Stimulated activated CD8-positive, alpha-beta memory T cell treated with anti-CD3 and anti-CD28 coated beads, Interleukin-12 subunit alpha, Interleukin-12 subunit beta, amount 100 ng/mL, for 4 hours (primary cell): ENCODE measurements around the gene OR1A1.
"Not testable (repeated sequence)": the region's sequence is repeated elsewhere in the genome, so short reads cannot be mapped to it uniquely, and the experiment has no call there.

Experiments
- DNase-seq: peaks from one replicate; pipeline ENCODE4 v3.0.0-alpha.2; 2020; ENCODE audit warnings: low read depth

The OR1A1 gene, protein sequence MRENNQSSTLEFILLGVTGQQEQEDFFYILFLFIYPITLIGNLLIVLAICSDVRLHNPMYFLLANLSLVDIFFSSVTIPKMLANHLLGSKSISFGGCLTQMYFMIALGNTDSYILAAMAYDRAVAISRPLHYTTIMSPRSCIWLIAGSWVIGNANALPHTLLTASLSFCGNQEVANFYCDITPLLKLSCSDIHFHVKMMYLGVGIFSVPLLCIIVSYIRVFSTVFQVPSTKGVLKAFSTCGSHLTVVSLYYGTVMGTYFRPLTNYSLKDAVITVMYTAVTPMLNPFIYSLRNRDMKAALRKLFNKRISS

DNA sequence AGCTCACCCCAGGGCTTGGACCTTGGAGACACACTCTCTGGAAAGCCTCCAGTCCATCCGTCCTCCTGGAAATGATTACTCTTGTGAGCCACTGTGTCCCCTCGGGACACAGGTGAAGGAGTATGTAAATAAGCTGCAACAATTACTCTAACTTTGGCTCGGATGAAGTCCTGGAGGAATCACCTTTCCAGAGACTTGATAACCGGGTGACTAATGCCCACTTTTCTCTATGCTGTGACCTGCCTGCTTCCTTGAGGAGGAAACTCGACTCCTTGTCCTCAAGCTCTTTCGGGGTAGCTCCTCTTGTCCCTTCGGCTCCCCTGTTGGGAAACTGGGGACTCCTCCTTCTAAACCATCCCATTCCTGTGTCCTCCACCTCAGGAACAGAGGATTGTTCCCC, at the start of gene OR1A1:
Gene OR1A1, plus strand, starts transcription at position 301 of the 400 bp plus-strand sequence. CDS start 7,954 bp downstream, outside the sequence.
- DNase-seq, result no peak

DNA sequence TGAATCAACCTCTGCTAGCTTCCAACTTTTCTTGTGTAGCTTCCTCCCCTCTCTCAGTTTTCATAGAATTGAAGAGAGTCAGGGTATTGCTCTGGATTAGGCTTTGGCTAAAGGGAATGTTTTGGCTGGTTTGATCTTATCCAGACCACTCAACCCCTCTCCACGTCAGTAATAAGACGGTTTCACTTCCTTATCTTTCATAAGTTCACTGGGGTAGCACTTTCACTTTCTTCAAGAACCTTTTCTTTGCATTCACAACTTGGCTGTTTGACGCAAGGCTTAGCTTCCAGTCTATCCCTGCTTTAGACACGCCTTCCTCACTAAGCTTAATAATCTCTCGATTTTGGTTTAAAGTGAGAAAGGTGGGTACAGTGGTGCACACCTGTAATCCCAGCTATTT, 39.9 kb upstream of the OR1A1 start:
- DNase-seq, result no peak

DNA sequence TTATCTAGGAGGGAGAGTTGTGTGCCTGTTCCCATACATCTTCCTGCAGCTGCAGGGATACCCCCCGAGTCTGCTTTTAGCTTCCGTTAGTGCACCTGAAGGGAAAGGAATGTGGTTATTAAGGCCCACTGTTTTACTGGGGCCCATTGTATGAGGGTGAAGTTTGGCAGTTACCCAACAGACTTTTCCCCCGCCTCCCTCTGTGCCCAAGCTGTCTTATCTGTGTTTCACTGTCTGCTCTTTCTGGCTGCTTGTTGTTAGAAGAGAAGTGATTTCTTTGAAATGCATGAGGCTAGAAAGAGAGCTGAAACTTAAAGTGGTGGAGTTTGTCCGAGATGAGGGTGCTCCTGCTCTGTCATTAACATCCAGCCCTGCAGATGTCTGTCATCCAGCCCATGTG, 17.5 kb upstream of the OR1A1 start:
- DNase-seq, result no peak

DNA sequence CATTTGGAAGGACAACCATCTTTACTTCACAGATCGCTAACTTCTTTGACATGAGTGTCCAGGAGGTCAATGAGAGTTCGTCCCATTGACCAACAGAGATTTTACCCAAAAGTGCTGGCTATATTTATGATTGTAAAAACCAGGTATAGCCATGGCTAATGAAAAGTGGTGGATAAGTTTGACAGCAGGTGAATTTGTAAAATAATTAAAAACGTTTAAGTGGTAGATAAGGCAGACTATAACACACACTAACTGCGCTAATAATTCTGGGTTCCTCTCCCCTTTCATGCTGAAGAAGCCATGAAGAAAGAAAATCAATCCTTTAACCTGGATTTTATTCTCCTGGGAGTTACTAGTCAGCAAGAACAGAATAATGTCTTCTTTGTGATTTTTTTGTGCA, 10.2 kb upstream of the OR1A1 start, which contains the start of gene OR1A2:
Gene OR1A2, plus strand, starts transcription at position 301 of the 400 bp plus-strand sequence. Its CDS starts 0 bp downstream, at position 301.
- DNase-seq, result no peak

DNA sequence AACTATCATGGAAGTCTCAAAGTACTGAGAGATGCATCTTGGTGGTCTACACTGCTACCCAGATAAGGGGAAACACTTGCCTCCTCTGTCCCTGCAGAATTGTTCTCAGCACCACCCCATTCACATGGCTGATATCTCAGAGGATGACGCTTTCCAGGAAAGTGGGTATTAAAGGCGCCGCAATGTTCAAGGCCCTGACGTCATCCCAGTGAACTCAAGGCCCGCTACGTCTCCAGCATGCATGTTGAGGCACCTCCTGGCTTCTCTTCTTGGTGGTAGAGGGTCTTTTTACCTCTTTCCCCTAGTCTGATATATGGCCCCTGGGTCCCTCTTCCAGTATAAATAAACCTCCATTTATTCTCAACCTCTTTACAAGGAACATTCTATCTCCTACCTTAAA, 1.0 kb downstream of the OR1A1 start:
- no peak for DNase-seq

DNA sequence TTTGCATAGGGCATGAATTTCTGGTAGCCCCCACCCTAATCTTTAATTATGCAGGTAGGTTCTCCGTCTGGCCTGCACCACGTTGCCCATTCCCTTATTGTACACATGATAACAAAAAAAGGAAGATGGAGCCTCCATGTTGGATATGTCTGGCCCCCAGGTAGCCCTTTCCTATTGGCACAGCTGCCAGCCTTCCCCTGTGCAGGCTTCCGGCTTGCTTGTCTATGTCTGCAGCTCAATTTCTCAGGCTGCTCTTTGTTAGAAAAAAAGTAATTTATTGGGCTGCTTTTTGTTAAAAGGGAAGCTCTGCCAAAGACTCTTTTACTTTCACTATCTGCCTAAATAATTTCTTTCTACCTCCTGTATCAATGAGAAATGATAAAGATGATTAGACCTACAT, 5.5 kb downstream of the OR1A1 start:
- no peak for DNase-seq

DNA sequence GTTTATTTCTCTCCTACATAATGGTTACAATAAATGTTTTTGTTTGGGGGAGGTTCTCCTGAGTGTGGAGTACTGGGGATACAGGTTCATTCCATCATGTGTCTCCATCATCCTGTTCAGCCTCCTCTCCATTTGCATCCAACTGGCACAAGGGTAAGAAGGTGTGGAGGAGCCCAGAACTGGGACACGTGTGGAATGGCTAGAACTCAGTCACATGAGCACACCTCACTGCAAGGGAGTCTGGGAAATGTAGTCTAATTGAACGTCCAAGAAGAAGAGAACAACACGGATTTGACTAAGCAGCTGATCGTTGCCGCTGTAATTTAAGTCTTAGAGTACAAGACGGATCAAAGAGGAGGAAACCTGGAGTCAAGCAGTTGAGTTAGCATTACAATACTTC, 6.1 kb downstream of the OR1A1 start:
- DNase-seq, result no peak

DNA sequence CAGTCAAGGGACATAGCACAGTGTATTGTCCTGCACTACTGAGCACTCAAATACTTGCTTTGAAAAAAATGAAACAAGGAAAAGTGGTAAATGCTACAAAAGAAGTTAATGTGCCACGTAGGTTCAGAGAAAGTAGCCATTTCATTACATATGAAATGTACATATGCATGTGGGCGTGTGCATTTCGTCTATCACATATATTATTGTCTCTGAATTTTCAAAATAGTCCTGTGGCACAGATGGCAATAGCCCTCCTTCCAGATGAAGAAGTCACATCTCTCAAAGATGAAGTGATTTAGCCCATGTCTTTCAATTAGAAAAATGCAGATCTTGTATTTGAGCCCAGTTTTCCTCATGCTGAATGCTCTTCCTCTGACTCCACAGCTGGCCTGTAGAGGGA, 12.5 kb downstream of the OR1A1 start:
- DNase-seq, result not testable (repeated sequence)

DNA sequence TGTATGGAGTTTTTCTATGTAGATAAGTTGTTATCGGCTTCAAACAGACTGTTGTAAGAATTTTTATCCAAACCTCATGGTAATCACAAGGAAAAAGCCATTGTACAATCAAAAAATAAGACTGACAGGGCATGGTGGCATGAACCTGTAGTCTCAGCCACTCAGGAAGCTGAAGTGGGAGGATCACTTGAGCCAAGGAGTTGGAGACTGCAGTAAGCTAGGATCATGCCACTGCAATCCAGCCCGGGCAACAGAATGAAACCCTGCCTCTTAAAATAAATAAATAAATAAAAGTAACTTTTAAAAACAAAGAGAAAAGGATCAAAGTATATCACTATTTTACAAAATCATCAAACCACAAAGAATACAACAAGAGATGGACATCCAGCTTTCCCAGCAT, 14.4 kb downstream of the OR1A1 start:
- DNase-seq, result no peak

DNA sequence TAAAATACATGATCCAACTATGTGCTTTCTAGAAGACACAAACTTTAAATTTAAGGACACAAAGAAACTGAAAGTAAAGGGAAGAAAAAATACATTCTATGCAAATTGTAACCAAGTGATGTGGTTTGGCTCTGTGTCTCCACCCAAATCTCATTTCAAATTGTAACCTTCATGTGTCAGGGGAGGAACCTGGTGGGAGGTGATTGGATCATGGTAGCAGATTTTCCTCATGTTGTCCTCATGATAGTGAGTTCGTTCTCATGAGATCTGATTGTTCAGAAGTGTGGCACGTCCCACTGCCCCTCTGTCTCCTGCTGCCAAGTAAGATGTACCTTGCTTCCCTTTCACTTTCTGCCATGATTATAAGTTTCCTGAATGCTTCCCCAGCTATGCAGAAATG, 15.0 kb downstream of the OR1A1 start:
- DNase-seq, result no peak

DNA sequence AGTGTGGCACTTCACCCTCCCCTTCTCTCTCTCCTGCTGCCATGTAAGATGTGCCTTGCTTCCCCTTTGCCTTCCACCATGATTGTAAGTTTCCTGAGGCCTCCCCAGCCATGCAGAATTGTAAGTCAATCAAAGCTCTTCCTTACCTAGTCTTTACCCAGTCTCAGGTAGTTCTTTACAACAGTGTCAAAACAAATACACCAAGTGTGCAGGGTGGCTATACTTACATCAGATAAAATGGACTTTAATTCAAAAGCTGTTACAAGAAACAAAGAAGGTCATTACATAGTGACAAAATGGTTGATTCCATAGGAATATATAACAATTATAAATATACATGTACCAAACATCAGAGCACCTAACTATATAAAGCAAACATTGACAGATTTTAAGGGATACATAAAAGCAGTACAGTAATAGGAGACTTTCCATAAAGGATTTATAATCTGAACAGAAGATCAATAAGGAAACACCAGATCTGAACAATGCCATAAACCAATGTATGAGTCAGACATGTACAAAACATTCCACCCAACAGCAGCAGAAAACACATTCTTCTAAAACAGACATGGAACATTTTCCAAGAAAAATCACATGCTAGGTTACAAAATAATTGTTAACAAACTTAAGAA, 17.4 kb downstream of the OR1A1 start:
- DNase-seq, result not testable (repeated sequence)

DNA sequence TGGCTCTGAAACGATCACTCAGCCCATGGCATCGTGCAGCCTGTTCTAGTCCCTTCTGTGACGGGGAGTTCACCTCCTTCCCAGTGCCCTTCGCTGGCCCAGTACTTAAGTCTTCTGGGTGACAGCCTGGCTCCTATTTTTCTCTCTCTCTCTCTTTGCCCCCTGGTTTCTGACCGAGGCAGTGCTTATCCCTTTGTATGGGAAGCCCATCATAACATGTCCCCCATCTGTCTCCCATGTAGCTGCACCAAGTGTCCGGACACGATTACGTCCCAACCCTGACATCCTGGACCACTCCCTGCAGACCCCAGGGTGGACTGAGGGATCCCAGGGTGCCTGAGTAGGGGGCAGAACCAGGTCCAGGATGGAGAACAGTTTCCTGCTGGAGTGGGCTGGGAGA, 24.8 kb downstream of the OR1A1 start:
- not testable (repeated sequence) for DNase-seq

DNA sequence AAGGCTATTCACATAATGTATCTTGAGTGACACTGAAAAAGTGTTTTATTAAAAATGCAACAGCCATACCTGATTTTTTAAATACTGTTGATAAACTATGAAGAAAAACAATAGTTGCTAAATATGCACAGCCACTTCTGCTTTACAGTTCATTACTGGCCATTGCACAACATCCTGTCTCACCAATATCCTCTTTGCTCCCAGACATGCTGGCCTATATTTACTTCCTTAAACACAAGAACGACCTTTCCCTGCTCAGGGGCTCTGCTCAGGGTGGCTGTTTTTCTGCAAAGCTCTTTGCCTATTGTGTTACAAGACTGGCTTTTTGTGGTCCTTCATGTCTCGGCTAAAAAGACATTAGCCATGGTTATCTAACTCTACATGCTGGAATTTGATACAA, 31.2 kb downstream of the OR1A1 start:
- DNase-seq, result not testable (repeated sequence)

DNA sequence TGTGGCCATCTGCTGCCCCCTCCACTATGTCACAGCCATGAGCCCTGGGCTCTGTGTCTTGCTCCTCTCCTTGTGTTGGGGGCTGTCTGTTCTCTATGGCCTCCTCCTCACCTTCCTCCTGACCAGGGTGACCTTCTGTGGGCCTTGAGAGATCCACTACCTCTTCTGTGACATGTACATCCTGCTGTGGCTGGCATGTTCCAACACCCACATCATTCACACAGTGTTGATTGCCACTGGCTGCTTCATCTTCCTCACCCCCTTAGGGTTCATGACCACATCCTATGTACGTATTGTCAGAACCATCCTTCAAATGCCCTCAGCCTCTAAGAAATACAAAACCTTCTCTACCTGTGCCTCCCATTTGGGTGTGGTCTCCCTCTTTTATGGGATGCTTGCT, 33.6 kb downstream of the OR1A1 start:
- not testable (repeated sequence) for DNase-seq

DNA sequence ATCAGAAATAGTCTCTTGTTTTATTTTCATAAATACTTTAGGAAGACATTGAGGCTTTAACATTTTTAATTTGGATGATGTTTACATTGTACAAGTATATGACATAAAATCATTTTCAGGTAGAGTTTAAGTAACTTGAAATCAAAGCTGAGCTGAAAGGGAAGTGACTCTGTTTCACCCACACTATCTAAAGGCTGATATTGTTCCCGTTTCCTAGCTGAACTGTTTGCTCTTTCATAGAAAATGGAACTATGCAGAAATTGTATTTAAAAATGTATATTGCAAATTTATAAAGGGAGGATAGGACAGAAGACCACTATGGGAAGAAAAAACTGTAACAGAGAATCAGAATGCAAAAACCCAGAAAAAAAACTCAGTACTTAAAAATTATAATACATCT, 37.4 kb downstream of the OR1A1 start:
- DNase-seq, result not testable (repeated sequence)

DNA sequence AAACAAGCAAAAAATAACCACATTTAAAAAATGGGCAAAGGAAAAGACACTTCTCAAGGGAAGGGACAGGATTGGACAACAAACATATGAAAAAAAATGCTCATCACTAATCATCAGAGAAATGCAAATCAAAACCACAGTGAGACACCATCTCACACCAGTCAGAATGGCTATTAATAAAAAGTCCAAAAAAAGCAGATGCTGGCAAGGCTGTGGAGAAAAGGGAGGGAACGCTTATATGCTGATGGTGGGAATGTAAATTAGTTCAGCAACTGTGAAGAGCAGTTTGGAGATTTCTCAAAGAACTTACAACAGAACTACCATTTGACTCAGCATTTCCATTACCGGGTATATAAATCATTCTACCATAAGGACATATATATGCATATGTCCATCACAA, 41.5 kb downstream of the OR1A1 start:
- DNase-seq, result not testable (repeated sequence)

DNA sequence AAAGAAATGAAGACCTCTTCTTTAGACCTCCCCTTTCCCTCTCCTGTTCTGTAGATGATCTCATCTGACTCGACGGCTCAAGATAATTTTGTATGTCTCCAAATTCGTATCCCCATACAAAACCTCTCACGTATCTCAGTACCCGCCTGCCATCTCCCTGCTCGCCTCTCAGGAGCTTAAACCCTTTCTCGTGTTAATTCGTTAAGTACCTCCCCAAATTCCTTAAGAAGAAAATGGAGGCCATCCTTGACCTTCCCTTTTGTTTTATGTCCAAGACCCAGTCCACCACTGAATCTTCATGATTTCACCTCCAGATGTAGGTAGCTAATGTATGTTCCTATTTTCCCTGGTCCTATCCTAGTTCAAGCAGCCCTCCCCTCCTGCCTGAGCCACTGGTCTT, 49.1 kb downstream of the OR1A1 start:
- no peak for DNase-seq

DNA sequence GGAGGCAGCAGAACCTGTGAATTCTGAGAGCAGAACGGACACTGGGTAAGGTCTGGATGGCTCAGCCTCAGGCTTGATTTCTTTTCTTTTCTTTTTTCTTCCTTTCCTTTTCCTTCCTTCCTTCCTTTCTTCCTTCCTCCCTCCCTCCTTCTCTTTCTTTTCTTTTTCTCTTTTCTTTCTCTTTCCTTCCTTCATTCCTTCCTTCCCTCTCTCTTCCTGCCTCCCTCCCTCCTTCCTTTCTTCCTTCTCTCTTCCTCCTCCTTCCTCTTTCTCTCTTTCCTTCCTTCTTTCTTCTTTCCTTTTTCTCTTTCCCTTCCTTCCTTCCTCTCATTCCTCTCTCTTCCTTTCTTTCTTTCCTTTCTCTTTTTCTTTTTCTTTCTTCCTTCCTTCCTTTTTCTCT, 52.7 kb downstream of the OR1A1 start:
- no peak for DNase-seq

DNA sequence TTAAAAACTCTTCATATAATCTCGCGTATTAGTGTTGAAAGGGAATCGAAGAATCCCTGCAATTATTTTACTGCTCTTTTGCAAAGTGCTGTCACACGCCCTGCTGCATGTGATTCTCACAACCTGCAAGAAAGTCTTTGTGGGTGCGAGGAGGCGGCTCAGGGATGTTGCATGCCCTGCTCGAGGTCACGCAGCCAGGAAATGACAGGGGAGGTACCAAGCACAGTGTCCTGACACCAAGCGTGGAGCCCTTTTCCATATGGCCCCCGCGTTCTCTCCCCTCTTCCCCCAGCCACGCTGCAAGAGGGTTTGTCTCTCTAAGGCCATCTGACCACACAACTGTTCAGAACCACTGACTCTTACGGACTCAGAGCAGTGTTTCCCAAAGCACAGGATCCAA, 53.1 kb downstream of the OR1A1 start:
- DNase-seq, result no peak
